T1000 (cell line): ENCODE results near the gene CPS1.

Experiments
- DNase-seq: peaks from one replicate; lab custom pipeline; 2025; ENCODE audit warnings: mixed read lengths; lab: John Stamatoyannopoulos, UW

The CPS1 gene

GRCh38 chr2:210556329-210556980, at the start of gene CPS1:
TSS of gene CPS1 (plus strand) at chr2:210556599. CDS start at chr2:210556734, 135 bp downstream.
- no peak for DNase-seq

GRCh38 chr2:210515911-210516310, 40.5 kb upstream of the CPS1 start:
- DNase-seq: no peak

GRCh38 chr2:210517264-210517663, 39.1 kb upstream of the CPS1 start:
- DNase-seq: no peak

GRCh38 chr2:210519594-210519993, 36.8 kb upstream of the CPS1 start:
- no peak for DNase-seq

GRCh38 chr2:210522399-210522798, 34.0 kb upstream of the CPS1 start:
- DNase-seq: no peak

GRCh38 chr2:210523650-210524289, 32.6 kb upstream of the CPS1 start:
- no peak for DNase-seq

GRCh38 chr2:210524533-210524932, 31.9 kb upstream of the CPS1 start:
- DNase-seq: no peak

GRCh38 chr2:210527286-210527685, 29.1 kb upstream of the CPS1 start:
- DNase-seq: no peak

- no peak for DNase-seq
These were observed 27.7 kb upstream of the CPS1 start for GRCh38 chr2:210528716-210529115.

GRCh38 chr2:210531050-210531449, 25.3 kb upstream of the CPS1 start:
- no peak for DNase-seq

- DNase-seq: no peak
These were observed 24.9 kb upstream of the CPS1 start for GRCh38 chr2:210531482-210531881.

GRCh38 chr2:210533389-210533788, 23.0 kb upstream of the CPS1 start:
- DNase-seq: no peak

- no peak for DNase-seq
These were observed 21.5 kb upstream of the CPS1 start for GRCh38 chr2:210534879-210535278.

GRCh38 chr2:210536973-210537650, 19.3 kb upstream of the CPS1 start:
- no peak for DNase-seq

GRCh38 chr2:210539035-210539434, 17.4 kb upstream of the CPS1 start:
- no peak for DNase-seq

- DNase-seq: no peak
These were observed 16.6 kb upstream of the CPS1 start for GRCh38 chr2:210539578-210540416.

- DNase-seq: no peak
These were observed 15.9 kb upstream of the CPS1 start for GRCh38 chr2:210540471-210540870.

GRCh38 chr2:210540900-210541289, 15.5 kb upstream of the CPS1 start:
- DNase-seq: no peak

GRCh38 chr2:210541290-210541902, 15.0 kb upstream of the CPS1 start:
- DNase-seq: no peak

GRCh38 chr2:210544007-210544590, 12.3 kb upstream of the CPS1 start:
- DNase-seq: no peak

GRCh38 chr2:210544831-210545230, 11.6 kb upstream of the CPS1 start:
- no peak for DNase-seq
